DMS53 treated with DMSO at 0.1 percent for 48 hours (cell line): Measurements from ENCODE around the gene OR2A25.
A peak's percentile ranks its signal among the peaks of the same experiment; 100 is the strongest.
"Not testable (repeated sequence)": the region's sequence is repeated elsewhere in the genome, so short reads cannot be mapped to it uniquely, and the experiment has no call there.

Source experiments
- DNase-seq: peaks from one replicate; lab custom pipeline; 2025; ENCODE audit not compliant: unreplicated experiment; lab: John Stamatoyannopoulos, UW

OR2A25 gene

GRCh38 chr7:144069511-144069910, at the start of gene OR2A25:
OR2A25 (plus strand) TSS chr7:144069811; CDS start chr7:144074220, 4,409 bp downstream.
- DNase-seq, result no peak

- no peak for DNase-seq
Measured at GRCh38 chr7:144020340-144020739, 49.3 kb upstream of the OR2A25 start.

- DNase-seq, result no peak
Measured at GRCh38 chr7:144022169-144022568, 47.4 kb upstream of the OR2A25 start.

- no peak for DNase-seq
Measured at GRCh38 chr7:144023171-144023827, 46.3 kb upstream of the OR2A25 start.

GRCh38 chr7:144024213-144024612, 45.4 kb upstream of the OR2A25 start:
- no peak for DNase-seq

GRCh38 chr7:144026203-144026883, 43.3 kb upstream of the OR2A25 start:
- DNase-seq, result no peak

- DNase-seq, result peak; percentile 18
Measured at GRCh38 chr7:144027070-144027469, 42.5 kb upstream of the OR2A25 start.

GRCh38 chr7:144027974-144028373, 41.6 kb upstream of the OR2A25 start:
- no peak for DNase-seq

GRCh38 chr7:144028547-144028946, 41.1 kb upstream of the OR2A25 start:
- DNase-seq, result no peak

- DNase-seq, result no peak
Measured at GRCh38 chr7:144032516-144032915, 37.1 kb upstream of the OR2A25 start.

GRCh38 chr7:144032985-144033709, 36.5 kb upstream of the OR2A25 start:
- DNase-seq, result no peak

- DNase-seq, result no peak
Measured at GRCh38 chr7:144035385-144035784, 34.2 kb upstream of the OR2A25 start.

- no peak for DNase-seq
Measured at GRCh38 chr7:144036302-144036885, 33.2 kb upstream of the OR2A25 start.

GRCh38 chr7:144037414-144038035, 32.1 kb upstream of the OR2A25 start:
- no peak for DNase-seq

- DNase-seq, result no peak
Measured at GRCh38 chr7:144038887-144039286, 30.7 kb upstream of the OR2A25 start.

- peak; percentile 10 for DNase-seq
Measured at GRCh38 chr7:144048648-144049047, 21.0 kb upstream of the OR2A25 start, which contains the start of gene OR2A5. OR2A5 (plus strand) TSS chr7:144048948; CDS start chr7:144050402, 1,454 bp downstream.

- no peak for DNase-seq
Measured at GRCh38 chr7:144049491-144049890, 20.1 kb upstream of the OR2A25 start.

GRCh38 chr7:144050093-144050492, 19.5 kb upstream of the OR2A25 start:
- DNase-seq, result no peak

- DNase-seq, result not testable (repeated sequence)
Measured at GRCh38 chr7:144050884-144051283, 18.7 kb upstream of the OR2A25 start.

GRCh38 chr7:144057954-144058353, 11.7 kb upstream of the OR2A25 start:
- no peak for DNase-seq

GRCh38 chr7:144063710-144064109, 5.9 kb upstream of the OR2A25 start:
- DNase-seq, result peak; percentile 6
